ENCODE measurements around the gene GRAMD4.

Gene GRAMD4

DNA sequence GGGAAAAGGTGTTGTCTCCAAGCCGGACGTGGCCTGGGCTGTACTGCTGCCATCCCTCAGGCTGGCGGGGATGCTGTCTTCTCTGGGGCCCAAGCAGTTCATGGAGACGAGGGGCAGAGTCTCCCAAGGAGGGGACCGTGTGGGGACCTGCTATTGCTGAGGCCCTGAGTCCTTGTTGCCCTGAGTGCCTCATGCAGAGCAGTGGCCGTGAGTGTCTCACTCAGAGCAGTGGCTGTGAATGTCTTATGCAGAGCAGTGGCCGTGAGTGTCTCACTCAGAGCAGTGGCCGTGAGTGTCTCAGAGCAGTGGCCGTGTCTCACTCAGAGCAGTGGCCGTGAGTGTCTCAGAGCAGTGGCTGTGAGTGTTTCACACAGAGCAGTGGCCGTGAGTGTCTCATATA, 54.7 kb downstream of the GRAMD4 start:
- peak overlapping the region; percentile 13 to 61 (median 46); a peak in 18 of 20 replicates for H3K4me3 ChIP-seq
- peaks cover 9 to 54% (median 32%) of the 10 kb centered on the region in 11 experiments; a peak in 21 of 22 replicates for H3K36me3 ChIP-seq

DNA sequence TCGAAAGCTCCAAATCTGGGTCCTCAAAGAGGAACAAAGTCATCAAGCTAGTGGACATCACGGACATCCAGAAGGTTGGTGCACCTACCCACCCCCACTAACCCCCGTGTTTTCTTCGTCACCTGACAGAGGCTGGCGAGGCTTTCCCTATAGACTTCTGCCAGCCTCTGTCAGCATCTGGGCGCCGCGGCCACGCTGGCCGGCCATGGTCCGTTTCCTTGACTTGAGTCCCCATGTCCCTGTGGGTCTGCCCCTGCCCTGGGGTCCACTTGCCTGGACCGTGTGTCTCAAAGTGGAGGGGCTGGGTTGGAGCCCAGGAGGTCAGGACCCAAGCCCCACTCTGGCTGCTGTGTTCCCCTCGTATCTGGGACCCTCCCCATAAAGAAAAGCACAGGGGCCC, 55.3 kb downstream of the GRAMD4 start:
- no peak for TF ChIP-seq Cebpa-rat (IDR thresholded peaks at IDR 0.05)
- peak overlapping the region; percentile 88 to 98 (median 95) for H3K4me2 ChIP-seq
- peaks cover 3 to 51% (median 27%) of the 10 kb centered on the region in 11 experiments; a peak in 20 of 22 replicates for H3K36me3 ChIP-seq
- H3K27ac ChIP-seq = peak overlapping the region in 4 of 11 experiments; percentile 69 to 79 (median 76); a peak in 6 of 22 replicates
- H3K4me3 ChIP-seq = peak overlapping the region in 4 of 10 experiments; percentile 48 to 61 (median 54); a peak in 7 of 20 replicates
- 0 out of 22 replicates have a peak, but pooled peaks cover 0 to 3% (median 0%) of the 10 kb centered on the region in 11 experiments for H3K9me3 ChIP-seq (replicated peaks in 1 of 11)
- peaks cover 49 to 98% (median 83%) of the 10 kb centered on the region in 11 experiments; a peak in 20 of 22 replicates for H4K20me1 ChIP-seq
- peak overlapping the region in 5 of 11 experiments; percentile 60 to 80 (median 74); a peak in 10 of 22 replicates for H3K9ac ChIP-seq
- H3K4me1 ChIP-seq = peaks cover 63 to 98% (median 96%) of the 10 kb centered on the region in 10 experiments
- H3K27me3 ChIP-seq = peaks cover 0 to 53% (median 0%) of the 10 kb centered on the region in 11 experiments; a peak in 7 of 22 replicates

More for the DNA sequence above, 54.7 kb downstream of the GRAMD4 start:
- peak overlapping the region in 10 of 11 experiments; percentile 8 to 80 (median 62); a peak in 16 of 22 replicates for H3K9ac ChIP-seq
- H3K27me3 ChIP-seq = peaks cover 0 to 51% (median 0%) of the 10 kb centered on the region in 11 experiments; a peak in 7 of 22 replicates
- H3K4me2 ChIP-seq = peak overlapping the region; percentile 88 to 98 (median 95)
- TF ChIP-seq Cebpa-rat (IDR thresholded peaks at IDR 0.05) = no peak
- peaks cover 46 to 99% (median 84%) of the 10 kb centered on the region in 11 experiments; a peak in 20 of 22 replicates for H4K20me1 ChIP-seq
- H3K9me3 ChIP-seq (replicated peaks in 1 of 11) = 0 out of 22 replicates have a peak, but pooled peaks cover 0 to 3% (median 0%) of the 10 kb centered on the region in 11 experiments
- peaks cover 63 to 98% (median 92%) of the 10 kb centered on the region in 10 experiments for H3K4me1 ChIP-seq
- H3K27ac ChIP-seq = peak overlapping the region; percentile 12 to 79 (median 69); a peak in 20 of 22 replicates

DNA sequence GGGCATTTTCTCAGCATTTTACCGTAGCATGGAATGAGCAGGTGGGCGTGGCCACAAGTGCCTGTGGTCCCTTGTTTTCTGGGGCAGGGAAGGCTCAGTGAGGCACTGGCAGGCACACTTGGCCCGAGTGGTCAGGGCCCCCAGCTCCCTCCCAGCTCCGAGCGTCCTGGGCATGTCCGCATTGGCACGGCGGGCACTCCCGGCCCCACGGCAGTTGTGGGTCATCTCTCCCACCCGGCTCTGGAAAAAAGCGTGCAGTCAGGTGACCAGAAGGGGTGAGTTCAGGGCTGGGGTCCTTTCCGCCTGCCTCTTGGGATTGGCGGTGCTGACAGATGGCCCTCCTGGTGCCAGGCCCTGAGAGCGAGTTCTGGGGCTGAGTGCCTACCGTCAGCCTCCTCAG, 55.8 kb downstream of the GRAMD4 start:
- Histone ChIP-seq H3K27ac (peak overlapping the region in 1 of 11 experiments; percentile 78; a peak in 1 of 22 replicates), H4K20me1 (peaks cover 49 to 94% (median 84%) of the 10 kb centered on the region in 11 experiments; a peak in 20 of 22 replicates), H3K36me3 (peaks cover 0 to 46% (median 25%) of the 10 kb centered on the region in 11 experiments; a peak in 20 of 22 replicates), H3K9me3 (replicated peaks in 1 of 11) (0 out of 22 replicates have a peak, but pooled peaks cover 0 to 3% (median 0%) of the 10 kb centered on the region in 11 experiments), H3K9ac (peak overlapping the region in 5 of 11 experiments; percentile 9 to 80 (median 74); a peak in 7 of 22 replicates), H3K4me2 (peak overlapping the region; percentile 88 to 98 (median 95); a peak in 21 of 22 replicates), H3K4me3 (peak overlapping the region in 2 of 10 experiments; percentile 53 to 61; a peak in 2 of 20 replicates), H3K4me1 (peaks cover 63 to 95% (median 93%) of the 10 kb centered on the region in 10 experiments), H3K27me3 (peaks cover 0 to 53% (median 0%) of the 10 kb centered on the region in 11 experiments; a peak in 7 of 22 replicates)
- no peak for TF ChIP-seq Cebpa-rat (IDR thresholded peaks at IDR 0.05)

DNA sequence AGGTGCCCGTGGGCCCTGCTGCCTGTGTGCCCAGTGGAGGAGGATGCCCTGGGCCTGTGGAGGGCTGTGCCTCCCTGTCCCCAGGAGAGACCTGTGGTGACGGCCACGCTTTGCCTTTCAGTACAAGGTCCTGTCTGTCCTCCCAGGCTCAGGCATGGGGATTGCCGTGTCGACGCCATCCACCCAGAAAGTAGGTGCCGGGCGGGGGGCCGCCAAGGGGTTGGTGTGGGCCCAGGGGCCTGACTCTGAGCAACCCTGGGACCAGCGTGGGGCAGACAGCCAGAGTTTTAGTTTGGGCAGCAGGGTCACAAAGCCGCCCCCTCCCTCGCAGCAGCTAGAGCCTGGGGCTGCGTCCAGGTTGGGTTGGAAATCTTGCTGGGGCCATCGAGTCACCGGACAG, 56.3 kb downstream of the GRAMD4 start:
- H3K4me2 ChIP-seq = peak overlapping the region in 9 of 11 experiments; percentile 88 to 98 (median 95); a peak in 19 of 22 replicates
- peaks cover 54 to 95% (median 89%) of the 10 kb centered on the region in 11 experiments; a peak in 20 of 22 replicates for H4K20me1 ChIP-seq
- H3K9me3 ChIP-seq (replicated peaks in 1 of 11) = 0 out of 22 replicates have a peak, but pooled peaks cover 0 to 3% (median 0%) of the 10 kb centered on the region in 11 experiments
- H3K27me3 ChIP-seq = peaks cover 0 to 53% (median 0%) of the 10 kb centered on the region in 11 experiments; a peak in 7 of 22 replicates
- H3K4me1 ChIP-seq = peaks cover 63 to 95% (median 92%) of the 10 kb centered on the region in 10 experiments
- peak overlapping the region in 6 of 11 experiments; percentile 6 to 80 (median 27); a peak in 6 of 22 replicates for H3K9ac ChIP-seq
- H3K36me3 ChIP-seq = peaks cover 0 to 43% (median 25%) of the 10 kb centered on the region in 11 experiments; a peak in 20 of 22 replicates
- peak overlapping the region in 1 of 11 experiments; percentile 36; a peak in 1 of 22 replicates for H3K27ac ChIP-seq
- no peak for TF ChIP-seq Cebpa-rat (IDR thresholded peaks at IDR 0.05)
- peak overlapping the region in 1 of 10 experiments; percentile 19; a peak in 1 of 20 replicates for H3K4me3 ChIP-seq

DNA sequence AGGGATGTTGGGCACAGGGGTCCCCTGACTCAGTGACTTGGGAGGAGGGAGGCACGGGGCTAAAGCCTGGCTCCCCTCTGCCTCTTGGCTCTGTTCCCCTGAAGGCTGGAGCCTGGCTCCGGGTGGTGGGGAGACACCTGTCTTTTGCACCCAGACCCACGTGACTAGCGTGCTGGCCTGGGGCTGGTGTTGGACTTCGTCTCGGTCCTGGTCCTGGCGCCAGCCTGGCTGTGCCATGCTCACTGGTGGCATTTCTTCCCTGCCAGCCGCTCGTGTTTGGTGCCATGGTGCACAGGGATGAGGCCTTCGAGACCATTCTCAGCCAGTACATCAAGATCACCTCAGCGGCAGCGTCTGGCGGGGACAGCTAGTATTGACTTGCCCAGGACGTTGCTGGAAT, 56.7 kb downstream of the GRAMD4 start:
- H3K4me1 ChIP-seq = peaks cover 59 to 95% (median 92%) of the 10 kb centered on the region in 10 experiments
- peaks cover 0 to 55% (median 0%) of the 10 kb centered on the region in 11 experiments; a peak in 7 of 22 replicates for H3K27me3 ChIP-seq
- peak overlapping the region in 3 of 11 experiments; percentile 18 to 80 (median 76); a peak in 1 of 22 replicates for H3K9ac ChIP-seq
- peak overlapping the region in 1 of 11 experiments; percentile 36; a peak in 1 of 22 replicates for H3K27ac ChIP-seq
- H3K9me3 ChIP-seq (replicated peaks in 1 of 11) = 0 out of 22 replicates have a peak, but pooled peaks cover 0 to 3% (median 0%) of the 10 kb centered on the region in 11 experiments
- H3K4me2 ChIP-seq = peak overlapping the region in 9 of 11 experiments; percentile 88 to 98 (median 95); a peak in 17 of 22 replicates
- no peak for TF ChIP-seq Cebpa-rat (IDR thresholded peaks at IDR 0.05)
- H3K36me3 ChIP-seq = peaks cover 0 to 43% (median 25%) of the 10 kb centered on the region in 11 experiments; a peak in 20 of 22 replicates
- H3K4me3 ChIP-seq = no peak overlapping the region
- peaks cover 55 to 95% (median 91%) of the 10 kb centered on the region in 11 experiments; a peak in 20 of 22 replicates for H4K20me1 ChIP-seq

DNA sequence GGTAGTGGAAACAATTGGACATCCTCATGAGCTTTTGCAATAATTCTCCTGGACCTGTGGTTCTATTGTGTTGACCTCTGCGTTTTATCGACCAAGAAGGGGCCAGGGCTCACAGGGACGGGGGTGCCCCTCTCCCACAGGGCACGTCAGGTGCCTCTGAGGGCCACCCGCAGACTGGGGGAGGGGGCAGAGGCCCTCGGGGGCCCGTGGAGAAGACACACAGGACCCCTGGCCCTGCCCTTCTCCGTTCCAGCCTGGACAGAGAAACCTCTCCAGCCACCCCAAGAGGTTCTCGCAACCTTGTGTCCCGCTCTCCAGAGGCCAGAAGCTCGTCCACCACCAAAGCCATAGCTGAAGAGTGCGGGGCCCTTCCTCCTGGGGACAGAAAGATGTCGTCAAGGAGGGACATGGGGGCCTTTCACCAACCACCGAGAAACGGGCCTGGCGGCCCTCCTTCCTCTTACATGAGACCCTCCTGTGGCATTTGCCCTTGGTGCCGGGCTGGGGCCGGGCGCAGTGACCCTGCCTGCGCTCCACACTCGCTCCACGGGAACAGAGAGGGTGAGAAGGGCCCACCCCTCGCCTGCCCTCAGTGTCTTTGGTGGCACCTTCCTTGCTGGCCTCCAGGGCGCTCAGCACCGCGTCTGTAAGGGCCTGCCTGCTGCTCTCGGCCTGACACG, 57.3 kb downstream of the GRAMD4 start:
- peaks cover 0 to 61% (median 0%) of the 10 kb centered on the region in 11 experiments; a peak in 7 of 22 replicates for H3K27me3 ChIP-seq
- 0 out of 22 replicates have a peak, but pooled peaks cover 0 to 3% (median 0%) of the 10 kb centered on the region in 11 experiments for H3K9me3 ChIP-seq (replicated peaks in 1 of 11)
- peaks cover 55 to 95% (median 91%) of the 10 kb centered on the region in 11 experiments; a peak in 20 of 22 replicates for H4K20me1 ChIP-seq
- H3K9ac ChIP-seq = peak overlapping the region in 4 of 11 experiments; percentile 21 to 62 (median 32); a peak in 3 of 22 replicates
- H3K4me1 ChIP-seq = peaks cover 54 to 95% (median 91%) of the 10 kb centered on the region in 10 experiments
- peak overlapping the region in 4 of 11 experiments; percentile 38 to 49 (median 46); a peak in 6 of 22 replicates for H3K27ac ChIP-seq
- no peak for TF ChIP-seq Cebpa-rat (IDR thresholded peaks at IDR 0.05)
- peak overlapping the region; percentile 63 to 98 (median 94) for H3K4me2 ChIP-seq
- peak overlapping the region in 1 of 10 experiments; percentile 22; a peak in 2 of 20 replicates for H3K4me3 ChIP-seq
- H3K36me3 ChIP-seq = peaks cover 0 to 46% (median 25%) of the 10 kb centered on the region in 11 experiments; a peak in 20 of 22 replicates

DNA sequence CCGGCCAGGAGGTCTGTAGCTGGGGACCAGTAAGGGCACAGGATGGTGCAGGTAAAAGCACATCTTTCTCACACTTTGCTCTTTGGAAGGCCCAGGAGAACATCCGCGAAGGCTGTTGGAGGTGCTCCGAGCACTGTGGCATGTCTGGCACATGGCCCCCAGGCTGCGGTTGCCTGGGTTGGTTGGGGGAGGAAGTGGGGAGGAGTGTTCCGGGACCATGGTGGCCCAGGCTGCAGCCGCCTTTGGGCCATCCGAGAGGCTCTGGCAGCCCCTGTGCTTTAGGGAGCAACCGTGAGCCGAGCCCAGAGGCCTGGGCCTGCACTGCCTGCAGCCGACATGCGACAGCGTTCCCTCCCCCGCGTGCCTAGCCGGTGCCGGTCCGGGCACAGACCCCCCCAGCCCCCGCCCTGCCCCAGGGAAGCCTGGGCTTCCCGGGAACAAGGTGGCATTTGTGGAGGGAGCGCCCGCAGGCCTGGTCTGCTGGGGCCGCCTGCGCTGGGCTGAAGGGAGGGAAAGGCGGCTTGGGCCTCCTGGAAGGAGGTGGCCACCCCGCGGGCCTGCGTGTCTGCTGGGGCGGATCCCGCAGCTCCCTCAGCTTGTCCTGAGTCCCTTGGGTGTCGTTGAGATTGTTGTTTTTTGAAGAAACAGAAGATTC, 57.9 kb downstream of the GRAMD4 start:
- H4K20me1 ChIP-seq = peaks cover 55 to 95% (median 90%) of the 10 kb centered on the region in 11 experiments; a peak in 20 of 22 replicates
- peaks cover 49 to 95% (median 90%) of the 10 kb centered on the region in 10 experiments for H3K4me1 ChIP-seq
- H3K9me3 ChIP-seq (replicated peaks in 1 of 11) = 0 out of 22 replicates have a peak, but pooled peaks cover 0 to 3% (median 0%) of the 10 kb centered on the region in 11 experiments
- H3K9ac ChIP-seq = peak overlapping the region in 7 of 11 experiments; percentile 9 to 64 (median 43); a peak in 11 of 22 replicates
- peaks cover 0 to 64% (median 0%) of the 10 kb centered on the region in 11 experiments; a peak in 7 of 22 replicates for H3K27me3 ChIP-seq
- H3K4me3 ChIP-seq = peak overlapping the region in 2 of 10 experiments; percentile 16 to 22; a peak in 2 of 20 replicates
- H3K4me2 ChIP-seq = peak overlapping the region; percentile 63 to 98 (median 94)
- H3K27ac ChIP-seq = peak overlapping the region in 6 of 11 experiments; percentile 24 to 49 (median 40); a peak in 10 of 22 replicates
- peaks cover 0 to 45% (median 25%) of the 10 kb centered on the region in 11 experiments; a peak in 20 of 22 replicates for H3K36me3 ChIP-seq
- no peak for TF ChIP-seq Cebpa-rat (IDR thresholded peaks at IDR 0.05)

Measured in BLaER1 treated with 17β-estradiol and CSF1 and Interleukin-3, amounts not matched to agents 10 nM and 100 nM (cell line).